Spleen (tissue), 11 donors: Measurements from ENCODE around the gene HPS4. TPM values are rescaled to one million over a fixed set of nuclear protein-coding genes. Genes with fewer than 3 reads are reported as not detected.

Experiments used
- DNase-seq: peaks from one replicate; pipeline ENCODE4 v3.0.0-alpha.2; 2020
- H3K27ac ChIP-seq, 8 donors: fragments of 200-600 bp; sonication (generic) in 7 of 8; 1 replicate in 4 of 8; 2 replicates in 4 of 8; pipeline versions ENCODE4 v1.5.0 to v1.8.0; 2016 to 2021; ENCODE audit warnings: inconsistent platforms in 4 of 8, mild to moderate bottlenecking in 4 of 8, moderate library complexity in 1 of 8
- H3K27me3 ChIP-seq, 7 donors: fragments of 200-600 bp; sonication (generic) in 6 of 7; replicated peaks in 1 of 7; 1 replicate in 4 of 7; 2 replicates in 3 of 7; pipeline versions ENCODE4 v1.5.0 to v1.8.0; 2016 to 2021; ENCODE audit warnings: inconsistent platforms in 3 of 7, mild to moderate bottlenecking in 1 of 7
- H3K36me3 ChIP-seq, 6 donors: fragments of 200-600 bp; sonication (generic) in 5 of 6; 1 replicate in 4 of 6; 2 replicates in 2 of 6; pipeline versions ENCODE4 v1.5.0 to v1.8.0; 2016 to 2021; ENCODE audit warnings: inconsistent platforms in 2 of 6
- H3K4me1 ChIP-seq, 6 donors: fragments of 200-600 bp; sonication (generic) in 5 of 6; 1 replicate in 3 of 6; 2 replicates in 3 of 6; pipeline versions ENCODE4 v1.5.0 to v1.8.0; 2016 to 2021; ENCODE audit warnings: inconsistent platforms in 3 of 6
- H3K4me3 ChIP-seq, 8 donors: fragments of 200-600 bp; sonication (generic) in 7 of 8; 1 replicate in 4 of 8; 2 replicates in 4 of 8; pipeline versions ENCODE4 v1.5.0 to v1.8.0; 2016 to 2021; ENCODE audit warnings: inconsistent platforms in 4 of 8, mild to moderate bottlenecking in 4 of 8, moderate library complexity in 2 of 8
- H3K9me3 ChIP-seq, 8 donors: fragments of 200-600 bp; sonication (generic) in 7 of 8; 1 replicate in 4 of 8; 2 replicates in 4 of 8; pipeline versions ENCODE4 v1.5.0 to v1.8.0; 2016 to 2021; ENCODE audit warnings: inconsistent platforms in 4 of 8
- CTCF ChIP-seq, 11 experiments: fragments of 200-600 bp in 7 of 11; fragments of 450-650 bp in 4 of 11; sonication (generic) in 4 of 11; IDR thresholded peaks in 8 of 11; conservative IDR thresholded peaks in 3 of 11; 1 replicate in 7 of 11; 2 replicates in 4 of 11; pipeline versions ENCODE4 v1.4.0 to v1.8.0; 2016 to 2021; ENCODE audit warnings: antibody characterized with exemption in 11 of 11, inconsistent platforms in 4 of 11, mild to moderate bottlenecking in 1 of 11
- POLR2A ChIP-seq, 3 donors: fragments of 450-650 bp; IDR thresholded peaks; one replicate each; pipeline ENCODE4 v1.5.1; 2017; ENCODE audit warnings: antibody characterized with exemption in 3 of 3, mild to moderate bottlenecking in 1 of 3
- POLR2AphosphoS5 ChIP-seq, 3 donors: sonication (generic); formaldehyde crosslinking; IDR thresholded peaks; one replicate each; pipeline ENCODE4 v1.5.1; 2017; ENCODE audit warnings: antibody characterized with exemption in 3 of 3
- WGBS, 5 donors: extraction: QIAGEN DNeasy Blood & Tissue Kit in 3 of 5; methylation state at CpG; one replicate each; pipeline versions ENCODE4 v1.1.5 to v1.1.7; 2013 to 2018; 5-methylcytosine and 5-hydroxymethylcytosine counted together
- intact Hi-C: fragments of 100-400 bp; cut with DNase I; formaldehyde crosslinking; loops from one replicate; pipeline ENCODE4 v1.15.0; 2023; ENCODE audit warnings: low total_unique reads
- polyA plus RNA-seq, 3 donors: library from polyadenylated mRNA; stranded (reverse); fragments of 200-250 nt; gene quantifications; one replicate each; pipeline ENCODE4 v1.2.1, GENCODE V29; 2013
- total RNA-seq, 7 donors: library from RNA; depleted of rRNA in 3 of 7; stranded (reverse); fragments of >200 nt in 3 of 7; fragmentation: NEBNext Ultra II Directional in 4 of 7; extraction: Animal tissue kit (Norgen Biotek cat#: 25700) in 4 of 7; gene quantifications; one replicate each; pipeline versions ENCODE4 v1.1.0 to v1.2.1, GENCODE V29; 2016 to 2021
- donor health status: healthy with polysubstance abuse.
- donor health status: DM: no; HTN: no; CAD: no; lungs with moderate emphysema.
- donor health status: DM: no; HTN: no; CAD: no.
- donor health status: Bipolar disorder and iron deficiency.
- donor health status: healthy.
- donor health status: DM: no; HTN: no; CAD: no.
- donor health status: DM: yes; HTN: yes; CAD: no.

HPS4 gene
- total and polyA plus RNA-seq, 10 donors, result 15.2 to 56.6 (median 37.5) TPM

GRCh38 chr22:26406118-26406517 lies 77.5 kb downstream of the HPS4 start:
- intact Hi-C loops, result no loop called here
- TF ChIP-seq POLR2AphosphoS5 (IDR thresholded peaks at IDR 0.05) (no peak), POLR2A (IDR thresholded peaks at IDR 0.05) (no peak), CTCF (IDR thresholded peaks at IDR 0.05 in 8 of 11, conservative IDR thresholded peaks at IDR 0.05 in 3 of 11) (no peak)

DNA sequence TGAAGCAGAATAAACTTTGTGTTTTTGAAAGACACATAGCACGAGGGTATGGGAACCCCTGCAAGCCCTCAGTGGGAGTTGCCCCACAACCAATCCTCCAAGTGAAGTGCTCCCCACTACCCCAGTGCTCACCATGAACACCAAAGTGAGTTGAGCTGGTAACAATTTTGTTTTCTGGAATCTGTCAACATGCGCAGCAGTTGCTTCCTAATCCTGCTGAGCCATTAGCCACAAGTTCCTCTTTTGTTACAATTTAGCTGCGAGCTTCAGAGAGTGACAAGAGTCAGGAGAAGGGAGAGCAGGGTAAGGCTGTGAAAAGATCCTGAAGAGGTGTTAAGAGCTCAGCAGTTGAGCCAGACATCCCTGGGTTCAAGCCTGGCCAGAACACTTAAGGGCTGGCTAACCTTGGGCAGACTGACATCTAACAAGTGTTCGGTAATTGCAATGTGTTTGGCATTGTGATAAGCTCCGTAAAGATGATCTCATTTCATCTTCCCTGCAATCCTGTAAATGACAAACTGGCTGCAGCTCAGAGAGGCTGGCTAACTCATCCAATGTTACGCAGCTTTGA lies 78.6 kb downstream of the HPS4 start:
- no peak for DNase-seq
- intact Hi-C loops, result no loop called here
- Histone ChIP-seq H3K4me1 (peaks cover 0 to 23% (median 9%) of the 10 kb centered on the region in 6 donors), H3K27ac (no peak overlapping the region), H3K4me3 (no peak overlapping the region), H3K27me3 (peaks cover 0 to 16% (median 0%) of the 10 kb centered on the region in 7 donors), H3K36me3 (no peaks in the 10 kb centered on the region), H3K9me3 (no peaks in the 10 kb centered on the region)
- TF ChIP-seq POLR2AphosphoS5 (IDR thresholded peaks at IDR 0.05) (no peak), CTCF (IDR thresholded peaks at IDR 0.05 in 8 of 11, conservative IDR thresholded peaks at IDR 0.05 in 3 of 11) (no peak), POLR2A (IDR thresholded peaks at IDR 0.05) (no peak)
- 17 to 26% (median 20%) methylated on average over 6 of the region's 6 CpGs for WGBS, 5 donors

More at GRCh38 chr22:26406118-26406517, 77.5 kb downstream of the HPS4 start:
- Histone ChIP-seq H3K27ac (no peak overlapping the region), H3K4me1 (peaks cover 0 to 23% (median 9%) of the 10 kb centered on the region in 6 donors), H3K27me3 (peaks cover 0 to 18% (median 0%) of the 10 kb centered on the region in 7 donors), H3K9me3 (no peaks in the 10 kb centered on the region), H3K36me3 (no peaks in the 10 kb centered on the region), H3K4me3 (no peak overlapping the region)
- no peak for DNase-seq
- 79 to 94% (median 84%) methylated on average over 4 of the region's 4 CpGs for WGBS, 5 donors

DNA sequence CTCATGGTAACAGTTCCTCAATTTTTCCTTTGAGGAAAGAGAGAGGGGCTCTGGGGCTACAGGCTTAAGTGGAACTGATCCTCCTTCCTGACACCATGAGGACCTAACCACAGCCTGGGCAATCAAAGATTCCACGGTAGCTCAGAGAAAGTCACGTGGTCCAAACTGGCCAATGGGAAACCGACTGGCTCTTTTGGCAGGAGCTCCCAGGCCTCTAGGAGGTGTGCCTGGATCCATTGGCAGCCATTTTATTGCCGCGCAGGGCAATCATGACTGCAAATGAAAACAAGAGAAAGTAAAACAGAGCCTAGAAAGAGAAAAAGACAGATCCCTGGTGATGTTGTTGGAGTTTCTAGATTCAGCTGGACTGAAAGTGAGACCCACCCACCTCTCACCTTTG lies 81.9 kb downstream of the HPS4 start:
- intact Hi-C loops, result no loop called here
- no peak for DNase-seq
- no peak for TF ChIP-seq POLR2AphosphoS5 (IDR thresholded peaks at IDR 0.05)
- TF ChIP-seq CTCF (IDR thresholded peaks at IDR 0.05 in 8 of 11, conservative IDR thresholded peaks at IDR 0.05 in 3 of 11), result no peak
- TF ChIP-seq POLR2A (IDR thresholded peaks at IDR 0.05), result no peak
- Histone ChIP-seq H3K4me1 (peaks cover 0 to 23% (median 9%) of the 10 kb centered on the region in 6 donors), H3K36me3 (no peaks in the 10 kb centered on the region), H3K9me3 (no peaks in the 10 kb centered on the region), H3K4me3 (no peak overlapping the region), H3K27ac (no peak overlapping the region), H3K27me3 (peaks cover 0 to 10% (median 0%) of the 10 kb centered on the region in 7 donors)
- 76 to 81% (median 80%) methylated on average over 5 of the region's 5 CpGs for WGBS, 5 donors

Other genes with a start within 250 kb of the HPS4 start
- 1 to 10 TPM; 4.5 to 8.0 (median 5.9) TPM for gene ASPHD2, start 54.5 kb downstream of the HPS4 start, total RNA-seq
- gene ASPHD2, start 54.5 kb downstream of the HPS4 start, polyA plus RNA-seq, result 1 to 10 TPM; 2.1 to 4.1 (median 2.3) TPM
- gene SRRD, start 94 bp upstream of the HPS4 start, total RNA-seq, result 10 to 100 TPM; 16.4 to 21.1 (median 19.2) TPM
- gene SRRD, start 94 bp upstream of the HPS4 start, polyA plus RNA-seq, result 10 to 100 TPM in 2 of 3 donors, 1 to 10 TPM in 1; 9.9 to 13.9 (median 12.6) TPM
- 10 to 100 TPM; 30.5 to 46.3 (median 42.2) TPM for gene TFIP11, start 28.7 kb upstream of the HPS4 start, total RNA-seq
- 10 to 100 TPM; 21.5 to 32.1 (median 27.3) TPM for gene TFIP11, start 28.7 kb upstream of the HPS4 start, polyA plus RNA-seq
- gene TPST2, start 106.3 kb upstream of the HPS4 start, total RNA-seq, result 100 to 1,000 TPM in 2 of 7 donors, 10 to 100 TPM in 5; 43.5 to 119 (median 63.2) TPM
- gene TPST2, start 106.3 kb upstream of the HPS4 start, polyA plus RNA-seq, result 10 to 100 TPM; 14.6 to 22.2 (median 16.6) TPM
- gene CRYBB1, start 134.2 kb upstream of the HPS4 start, total RNA-seq, result 1 to 10 TPM in 6 of 7 donors, under 1 TPM in 1; 0.34 to 2.9 (median 2.1) TPM
- 1 to 10 TPM in 2 of 3 donors, under 1 TPM in 1; 0.98 to 1.9 (median 1.3) TPM for gene CRYBB1, start 134.2 kb upstream of the HPS4 start, polyA plus RNA-seq
- gene CRYBA4, start 138.2 kb upstream of the HPS4 start, total RNA-seq, result not detected
- gene CRYBA4, start 138.2 kb upstream of the HPS4 start, polyA plus RNA-seq, result under 1 TPM; 0.20 to 0.24 (median 0.22) TPM
- 10 to 100 TPM; 16.0 to 62.4 (median 24.8) TPM for gene MIAT, start 173.8 kb upstream of the HPS4 start, total RNA-seq
- 1 to 10 TPM in 2 of 3 donors, under 1 TPM in 1; 0.77 to 3.2 (median 1.7) TPM for gene MIAT, start 173.8 kb upstream of the HPS4 start, polyA plus RNA-seq